ENCODE measurements around the gene SPTBN2. TPM values are rescaled to one million over a fixed set of nuclear protein-coding genes. Genes with fewer than 3 reads are reported as not detected.

The SPTBN2 gene
- total RNA-seq, 4 donors from 2014 or later, result 337 to 544 (median 450) TPM

DNA sequence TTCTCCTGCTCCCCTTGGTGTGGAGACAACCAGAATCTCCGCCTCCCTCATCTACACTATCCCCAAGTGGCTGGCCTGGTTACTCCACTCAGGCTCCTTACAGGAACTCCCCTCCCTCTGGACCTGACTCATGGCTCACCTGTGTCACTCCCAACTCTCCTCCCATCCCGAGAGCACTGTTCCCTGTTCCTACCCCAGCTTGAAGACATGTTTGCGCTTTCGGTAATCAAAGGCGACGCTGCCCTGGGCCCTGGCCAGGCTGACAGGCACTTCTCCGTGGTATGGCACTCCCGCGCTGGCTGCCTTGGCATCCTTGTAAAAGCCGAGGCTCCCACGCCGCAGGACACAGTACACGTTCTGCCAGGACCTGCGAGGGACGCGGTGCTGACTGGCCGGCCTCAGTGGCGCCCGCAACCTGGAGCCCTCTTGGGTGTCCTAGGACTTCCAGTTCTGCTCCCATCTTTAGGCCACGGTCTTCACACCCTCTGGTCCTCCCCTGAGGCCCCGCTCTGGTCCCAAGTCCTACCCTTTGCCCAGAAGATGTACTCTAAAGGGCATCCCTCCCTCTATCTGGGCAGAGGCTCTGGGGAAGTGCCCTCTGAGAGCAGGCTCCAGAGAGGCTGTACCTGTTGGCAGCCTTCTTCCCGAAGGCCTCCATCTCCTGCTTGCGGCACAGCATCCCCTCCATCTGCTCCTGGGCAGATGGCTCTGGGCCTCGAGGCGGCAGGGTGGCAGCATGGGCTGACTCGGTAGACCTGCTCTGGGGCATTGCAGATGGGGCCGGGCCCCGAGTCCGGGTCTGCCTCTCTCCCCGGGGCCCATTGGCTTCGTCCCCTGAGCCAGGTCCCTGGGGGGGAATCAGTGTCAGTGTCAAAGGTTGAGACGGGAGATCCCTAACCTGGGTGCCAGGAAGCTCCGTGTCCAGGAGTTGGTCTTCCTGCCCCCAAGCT, 41.9 kb downstream of the SPTBN2 start:
- no peak overlapping the region for H3K4me3 ChIP-seq
- WGBS, result 73% methylated on average over 22 of the region's 33 CpGs
- H3K27ac ChIP-seq, result peak overlapping the region; percentile 86
- H3K9me3 ChIP-seq, result no peaks in the 10 kb centered on the region
- peaks cover 35% of the 10 kb centered on the region for H3K4me1 ChIP-seq
- H3K36me3 ChIP-seq, result peaks cover 45% of the 10 kb centered on the region
- no peak for TF ChIP-seq EP300 (IDR thresholded peaks at IDR 0.05)
- TF ChIP-seq POLR2AphosphoS5 (IDR thresholded peaks at IDR 0.05), result peak in 1 of 3 donors; percentile 17
- no peaks in the 10 kb centered on the region for H3K27me3 ChIP-seq
- peak in 1 of 2 donors; percentile 71 for DNase-seq (ENCODE audit: low spot score in 2 of 2)

DNA sequence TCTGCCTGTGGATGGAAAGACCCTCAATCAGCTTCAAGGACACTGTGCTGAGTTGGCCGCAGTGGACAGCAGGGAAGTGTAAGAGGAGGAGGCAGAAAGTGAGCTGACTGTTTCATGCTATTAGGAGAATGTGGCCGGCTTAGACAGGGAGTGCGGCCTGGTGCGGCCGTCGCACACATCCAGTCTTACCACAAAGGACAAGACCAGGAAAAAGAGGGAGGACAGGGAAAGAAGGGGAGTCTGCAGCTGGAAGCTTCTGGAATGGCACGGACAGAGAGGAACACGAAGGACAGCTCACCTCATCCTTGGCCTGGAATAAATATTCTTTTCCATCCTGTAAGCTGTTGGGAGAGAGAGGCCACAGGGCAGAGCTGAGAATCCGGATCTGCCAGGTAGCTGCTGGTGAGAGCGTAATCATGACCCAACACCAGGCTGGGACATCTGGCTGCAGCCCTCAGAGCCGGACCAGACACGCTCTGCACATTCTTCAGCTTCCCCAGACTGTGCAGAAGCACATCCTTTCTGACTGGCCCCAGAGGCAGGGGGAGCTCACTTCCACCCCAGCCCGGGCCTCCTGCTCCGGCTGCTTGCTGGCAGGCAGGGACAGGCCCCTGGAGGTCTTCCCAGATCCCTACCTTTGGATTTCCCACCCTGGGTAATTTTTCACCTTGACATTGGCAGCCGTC, 42.8 kb downstream of the SPTBN2 start:
- H3K4me3 ChIP-seq, result peak overlapping the region; percentile 11
- peaks cover 35% of the 10 kb centered on the region for H3K4me1 ChIP-seq
- no peaks in the 10 kb centered on the region for H3K9me3 ChIP-seq
- no peak for DNase-seq (ENCODE audit: low spot score in 2 of 2)
- no peaks in the 10 kb centered on the region for H3K27me3 ChIP-seq
- TF ChIP-seq, protein P1, sequence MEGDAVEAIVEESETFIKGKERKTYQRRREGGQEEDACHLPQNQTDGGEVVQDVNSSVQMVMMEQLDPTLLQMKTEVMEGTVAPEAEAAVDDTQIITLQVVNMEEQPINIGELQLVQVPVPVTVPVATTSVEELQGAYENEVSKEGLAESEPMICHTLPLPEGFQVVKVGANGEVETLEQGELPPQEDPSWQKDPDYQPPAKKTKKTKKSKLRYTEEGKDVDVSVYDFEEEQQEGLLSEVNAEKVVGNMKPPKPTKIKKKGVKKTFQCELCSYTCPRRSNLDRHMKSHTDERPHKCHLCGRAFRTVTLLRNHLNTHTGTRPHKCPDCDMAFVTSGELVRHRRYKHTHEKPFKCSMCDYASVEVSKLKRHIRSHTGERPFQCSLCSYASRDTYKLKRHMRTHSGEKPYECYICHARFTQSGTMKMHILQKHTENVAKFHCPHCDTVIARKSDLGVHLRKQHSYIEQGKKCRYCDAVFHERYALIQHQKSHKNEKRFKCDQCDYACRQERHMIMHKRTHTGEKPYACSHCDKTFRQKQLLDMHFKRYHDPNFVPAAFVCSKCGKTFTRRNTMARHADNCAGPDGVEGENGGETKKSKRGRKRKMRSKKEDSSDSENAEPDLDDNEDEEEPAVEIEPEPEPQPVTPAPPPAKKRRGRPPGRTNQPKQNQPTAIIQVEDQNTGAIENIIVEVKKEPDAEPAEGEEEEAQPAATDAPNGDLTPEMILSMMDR (IDR thresholded peaks at IDR 0.05), result no peak
- TF ChIP-seq POLR2AphosphoS5 (IDR thresholded peaks at IDR 0.05), result peak in 1 of 3 donors; percentile 24
- WGBS, result 54% methylated on average over 13 of the region's 15 CpGs
- H3K36me3 ChIP-seq, result peaks cover 37% of the 10 kb centered on the region
- peak overlapping the region; percentile 86 for H3K27ac ChIP-seq

GRCh38 chr11:66685276-66686099, 43.5 kb downstream of the SPTBN2 start:
- Histone ChIP-seq H3K27me3 (no peaks in the 10 kb centered on the region), H3K9me3 (no peaks in the 10 kb centered on the region), H3K4me3 (peak overlapping the region; percentile 11), H3K4me1 (peaks cover 35% of the 10 kb centered on the region), H3K27ac (peak overlapping the region; percentile 86), H3K36me3 (peaks cover 30% of the 10 kb centered on the region)
- TF ChIP-seq EP300 (IDR thresholded peaks at IDR 0.05) (no peak), POLR2AphosphoS5 (IDR thresholded peaks at IDR 0.05) (no peak), POLR2A (IDR thresholded peaks at IDR 0.05) (no peak)
- TF ChIP-seq, protein P1 (IDR thresholded peaks at IDR 0.05), result no peak
- 61% methylated on average over 21 of the region's 27 CpGs for WGBS
- DNase-seq (ENCODE audit: low spot score in 2 of 2), result peak in 1 of 2 donors; percentile 58

- peaks cover 22% of the 10 kb centered on the region for H3K36me3 ChIP-seq
- peak; percentile 35 to 47 for DNase-seq (ENCODE audit: low spot score in 2 of 2)
- no peaks in the 10 kb centered on the region for H3K27me3 ChIP-seq
- H3K9me3 ChIP-seq, result no peaks in the 10 kb centered on the region
- TF ChIP-seq POLR2A (IDR thresholded peaks at IDR 0.05) (no peak), POLR2AphosphoS5 (IDR thresholded peaks at IDR 0.05) (no peak), EP300 (IDR thresholded peaks at IDR 0.05) (no peak)
- TF ChIP-seq, protein P1 (IDR thresholded peaks at IDR 0.05), result no peak
- peaks cover 35% of the 10 kb centered on the region for H3K4me1 ChIP-seq
- 96% methylated on average over 2 of the region's 2 CpGs for WGBS
- H3K4me3 ChIP-seq, result no peak overlapping the region
- H3K27ac ChIP-seq, result peak overlapping the region; percentile 86
These were observed 44.4 kb downstream of the SPTBN2 start for GRCh38 chr11:66684635-66685034.

GRCh38 chr11:66683877-66684276, 45.1 kb downstream of the SPTBN2 start:
- Histone ChIP-seq H3K27ac (no peak overlapping the region), H3K4me3 (no peak overlapping the region), H3K9me3 (no peaks in the 10 kb centered on the region), H3K36me3 (peaks cover 14% of the 10 kb centered on the region), H3K4me1 (peaks cover 32% of the 10 kb centered on the region), H3K27me3 (no peaks in the 10 kb centered on the region)
- DNase-seq (ENCODE audit: low spot score in 2 of 2), result peak in 1 of 2 donors; percentile 53
- no peak for TF ChIP-seq EP300 (IDR thresholded peaks at IDR 0.05)
- TF ChIP-seq, protein P1 (IDR thresholded peaks at IDR 0.05), result no peak
- no peak for TF ChIP-seq POLR2AphosphoS5 (IDR thresholded peaks at IDR 0.05)
- TF ChIP-seq POLR2A (IDR thresholded peaks at IDR 0.05), result no peak
- WGBS, result 87% methylated on average over 8 of the region's 8 CpGs

All from suprapubic skin (tissue), 4 donors.